HepG2 (cell line): Measurements from ENCODE around the gene TC2N.

Experiments
- CTCF ChIP-seq: sonication (generic); formaldehyde crosslinking; IDR thresholded peaks from 2 replicates; pipeline ENCODE4 v1.5.0; 2020; ENCODE audit warnings: mild to moderate bottlenecking, missing genetic modification reagents, moderate library complexity
- KLF6 ChIP-seq: IDR thresholded peaks from 2 replicates; pipeline ENCODE4 v1.8.0; 2016; ENCODE audit warnings: missing biosample characterization, missing genetic modification reagents
- NR1H2 ChIP-seq: sonication (generic); formaldehyde crosslinking; IDR thresholded peaks from 2 replicates; pipeline ENCODE4 v1.8.1; 2022; ENCODE audit warnings: low read depth, missing genetic modification reagents, borderline replicate concordance
- TBP ChIP-seq: sonication (generic); formaldehyde crosslinking; IDR thresholded peaks from 2 replicates; pipeline ENCODE4 v1.5.0; 2020; ENCODE audit warnings: missing genetic modification reagents
- ZZZ3 ChIP-seq: sonication (generic); formaldehyde crosslinking; IDR thresholded peaks from 2 replicates; pipeline ENCODE4 v1.4.0; 2020; ENCODE audit warnings: missing genetic modification reagents, mild to moderate bottlenecking, borderline replicate concordance

GRCh38 chr14:91729756-91730155 is 137.6 kb downstream of the TC2N start:
- TF ChIP-seq KLF6 (CRISPR knock-in tag) (no peak), NR1H2 (CRISPR knock-in tag) (no peak), ZZZ3 (CRISPR knock-in tag) (no peak), CTCF (no peak), TBP (no peak)
